Endothelial cell of umbilical vein (primary cell): ENCODE data around the gene URM1. TPM values are rescaled to one million over a fixed set of nuclear protein-coding genes. Genes with fewer than 3 reads are reported as not detected.

Experiments
- BruUV-seq: library from RNA; stranded (reverse); fragments of 400-500 nt; replicated peaks from 2 replicates; lab custom pipeline; 2021; lab: Mats Ljungman, UMichigan
- CTCF ChIA-PET: fragments of 300-600, 350-600 bp; sonication (Branson Sonifier 250); formaldehyde crosslinking; loops from one replicate; lab custom pipeline; 2021; ENCODE audit warnings: antibody characterized with exemption, inconsistent platforms; lab: Charles Lee
- POLR2A ChIA-PET: fragments of 300-600, 350-600 bp; sonication (Branson Sonifier 250); formaldehyde crosslinking; loops from one replicate; lab custom pipeline; 2021; ENCODE audit warnings: antibody characterized with exemption, inconsistent platforms; lab: Charles Lee
- DNase-seq: peaks from one replicate; pipeline ENCODE4 v3.0.0-alpha.2; 2011; ENCODE audit warnings: low read depth, low spot score
- FAIRE-seq: peaks from 2 replicates; lab custom pipeline; 2011; peaks lifted over from hg19 to GRCh38; lab: Jason Lieb, UNC
- H2AFZ ChIP-seq: 2 replicates; pipeline ENCODE4 v1.6.0; 2012; ENCODE audit warnings: low read depth, low read length, control low read depth, inconsistent platforms
- H3K27ac ChIP-seq: 2 replicates; pipeline ENCODE4 v1.5.1; 2011; ENCODE audit warnings: low read depth, mild to moderate bottlenecking, control low read depth, low read length, moderate library complexity; ENCODE audit not compliant: insufficient read depth
- H3K27me3 ChIP-seq, 2 experiments: 2 replicates each; pipeline versions ENCODE4 v1.6.0 to v1.6.1; 2011; ENCODE audit warnings: low read length in 2 of 2, mixed read lengths in 1 of 2; ENCODE audit not compliant: control insufficient read depth in 2 of 2, insufficient read depth in 2 of 2
- H3K36me3 ChIP-seq, 2 experiments: 2 replicates in 1 of 2; 3 replicates in 1 of 2; pipeline ENCODE4 v1.5.1; 2011; ENCODE audit warnings: low read length in 2 of 2, mild to moderate bottlenecking in 1 of 2, moderate library complexity in 1 of 2; ENCODE audit not compliant: control insufficient read depth in 2 of 2, insufficient read depth in 2 of 2; ENCODE audit errors: extremely low read depth in 1 of 2
- H3K4me1 ChIP-seq: 3 replicates; pipeline ENCODE4 v1.5.1; 2011; ENCODE audit warnings: mild to moderate bottlenecking, low read length; ENCODE audit not compliant: control insufficient read depth, insufficient read depth; ENCODE audit errors: extremely low read depth
- H3K4me2 ChIP-seq: 2 replicates; pipeline ENCODE4 v1.6.1; 2011; ENCODE audit warnings: low read length, control low read depth, mixed read lengths; ENCODE audit not compliant: insufficient read depth
- H3K4me3 ChIP-seq, 3 experiments: fragments of 200-600 bp in 1 of 3; sonication (generic), shearing (Covaris generic) in 1 of 3; replicated peaks in 1 of 3; 2 replicates each; pipeline ENCODE4 v1.5.1; 2011 to 2016; ENCODE audit warnings: control low read depth in 3 of 3, low read length in 3 of 3, mild to moderate bottlenecking in 2 of 3, inconsistent platforms in 1 of 3, low read depth in 1 of 3, moderate library complexity in 1 of 3; ENCODE audit not compliant: insufficient read depth in 1 of 3
- H3K79me2 ChIP-seq: 2 replicates; pipeline ENCODE4 v1.6.0; 2012; ENCODE audit warnings: low read length, inconsistent platforms; ENCODE audit not compliant: control insufficient read depth, insufficient read depth
- H3K9ac ChIP-seq: replicated peaks from 2 replicates; pipeline ENCODE3; 2011; ENCODE audit warnings: low read length, control low read depth; ENCODE audit not compliant: insufficient read depth; ENCODE audit errors: extremely low read depth
- H3K9me1 ChIP-seq: replicated peaks from 3 replicates; pipeline ENCODE4 v1.6.0; 2011; ENCODE audit warnings: mild to moderate bottlenecking, low read length; ENCODE audit not compliant: control insufficient read depth, insufficient read depth; ENCODE audit errors: extremely low read depth
- H3K9me3 ChIP-seq: replicated peaks from 2 replicates; pipeline ENCODE4 v1.5.1; 2012; ENCODE audit warnings: low read length, inconsistent platforms; ENCODE audit not compliant: control insufficient read depth, insufficient read depth
- H4K20me1 ChIP-seq: replicated peaks from 2 replicates; pipeline ENCODE3; 2011; ENCODE audit warnings: mild to moderate bottlenecking, low read length; ENCODE audit not compliant: control insufficient read depth, insufficient read depth; ENCODE audit errors: extremely low read depth
- EZH2 ChIP-seq: IDR thresholded peaks from 2 replicates; pipeline ENCODE4 v1.6.1; 2012; ENCODE audit warnings: borderline replicate concordance, low read depth, mild to moderate bottlenecking, moderate library complexity, low read length, inconsistent platforms; ENCODE audit not compliant: severe bottlenecking
- FOS ChIP-seq: IDR thresholded peaks from 2 replicates; pipeline ENCODE4 v1.6.1; 2011; ENCODE audit warnings: mild to moderate bottlenecking, low read length, moderate library complexity, borderline replicate concordance; ENCODE audit not compliant: insufficient read depth
- GATA2 ChIP-seq: IDR thresholded peaks from 2 replicates; pipeline ENCODE4 v1.7.0; 2011; ENCODE audit warnings: low read depth, mild to moderate bottlenecking, moderate library complexity, mixed read lengths, low read length; ENCODE audit not compliant: insufficient read length, insufficient read depth
- JUN ChIP-seq: IDR thresholded peaks from 2 replicates; pipeline ENCODE4 v1.6.1; 2011; ENCODE audit warnings: borderline replicate concordance, low read depth; ENCODE audit not compliant: insufficient read length, insufficient read depth
- MYC ChIP-seq: IDR thresholded peaks from one replicate; pipeline ENCODE4 v1.6.1; 2011; ENCODE audit warnings: mild to moderate bottlenecking, low read depth, low read length
- POLR2A ChIP-seq: IDR thresholded peaks from 2 replicates; pipeline ENCODE4 v1.6.1; 2012; ENCODE audit warnings: low read depth, mild to moderate bottlenecking, control low read depth, low read length
- POLR2AphosphoS5 ChIP-seq: IDR thresholded peaks from 2 replicates; pipeline ENCODE4 v1.6.1; 2012; ENCODE audit warnings: low read depth, mild to moderate bottlenecking, control low read depth, low read length, moderate library complexity; ENCODE audit not compliant: insufficient read depth
- dilution Hi-C: fragments of 300-500 bp; cut with MboI; formaldehyde crosslinking; loops from one replicate; pipeline ENCODE4 v1.15.0; 2019; ENCODE audit warnings: low sequenced_read_pairs; ENCODE audit not compliant: extremely low pct_ligation_motif_present
- intact Hi-C: fragments of 100-400 bp; cut with micrococcal nuclease; formaldehyde crosslinking; loops from one replicate; pipeline ENCODE4 v1.10.0; 2022
- polyA plus RNA-seq, 4 experiments: library from polyadenylated mRNA; depleted of rRNA in 3 of 4; stranded (reverse) in 3 of 4; unstranded in 1 of 4; fragments of >200 nt; gene quantifications; 2 replicates each; pipeline versions ENCODE4 v1.2.1 to v1.2.3, GENCODE V29; 2011 to 2012; ENCODE audit warnings: missing spikeins in 1 of 4
- total RNA-seq: library from RNA; stranded (reverse); gene quantifications from 2 replicates; pipeline ENCODE4 v1.2.3, GENCODE V29; 2021
- TF ChIP-seq, protein P1 (sequence below), 2 donors: IDR thresholded peaks; 1 replicate in 1 of 2; 2 replicates in 1 of 2; pipeline ENCODE4 v1.5.1; 2011; ENCODE audit warnings: low read length in 2 of 2, mild to moderate bottlenecking in 2 of 2, moderate library complexity in 2 of 2, control low read depth in 1 of 2, inconsistent platforms in 1 of 2, low read depth in 1 of 2; ENCODE audit not compliant: insufficient read depth in 1 of 2; ENCODE audit errors: extremely low read depth in 1 of 2
- TF ChIP-seq, protein P2 (sequence below): IDR thresholded peaks from 2 replicates; pipeline ENCODE4 v1.6.1; 2011; ENCODE audit not compliant: insufficient read depth, insufficient read length

The URM1 gene
- total and polyA plus RNA-seq, 2 donors (not counting 3 experiments of a cell fraction or from before 2014, with no cell fraction given): 86.5 to 100 TPM

DNA sequence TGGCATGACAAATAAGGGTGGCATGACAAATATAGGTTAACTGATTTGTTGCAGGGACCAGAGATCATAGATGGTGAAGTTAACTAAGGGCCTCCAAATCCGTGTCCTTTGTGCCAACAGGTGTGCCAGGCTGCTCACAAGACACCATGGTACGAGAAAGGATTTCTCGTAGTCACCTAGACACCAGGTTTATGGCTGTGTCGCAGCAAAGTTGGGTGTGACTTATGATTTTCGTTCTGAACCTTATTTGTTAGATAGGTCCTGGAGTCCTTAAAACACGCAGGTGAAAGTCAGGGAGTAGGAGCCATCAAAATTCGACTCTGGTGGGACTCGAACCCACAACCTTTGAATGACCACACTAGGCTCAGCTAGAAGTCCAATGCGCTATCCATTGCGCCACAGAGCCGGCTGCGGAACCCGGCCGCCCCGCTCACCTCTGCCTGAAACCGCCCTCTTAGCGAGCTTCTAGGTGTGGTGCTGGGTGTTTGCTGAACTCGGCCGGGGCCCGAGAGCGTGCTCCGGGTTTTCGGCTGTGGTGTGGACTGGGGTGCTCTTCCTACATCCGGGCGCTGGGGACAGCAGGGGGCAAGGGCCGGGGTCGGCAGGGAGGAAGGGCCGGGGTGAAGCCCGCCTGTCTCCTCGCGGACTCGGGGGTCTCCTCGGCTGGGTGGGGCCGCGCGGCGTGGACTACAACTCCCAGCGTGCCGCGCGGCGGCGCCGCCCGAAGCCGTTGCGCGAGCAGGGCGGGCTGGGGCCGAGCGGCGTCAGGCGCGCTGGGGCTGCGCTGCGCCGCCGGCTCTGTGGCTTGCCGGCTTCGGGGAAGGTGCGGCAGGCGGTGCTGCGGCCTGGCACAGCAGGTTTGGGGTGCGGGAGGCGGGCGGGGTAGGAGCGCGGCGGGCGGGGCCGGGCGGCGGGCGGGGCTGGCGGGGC is 31.1 kb upstream of the URM1 start, which contains the start of gene SLC27A4:
TSS of gene SLC27A4 (plus strand) at position 767 of the 930 bp plus-strand sequence. CDS start 2,606 bp downstream, outside the sequence.
- intact Hi-C loops (loop anchor here (1.0 to 5.0 kb wide), 3 partner anchors 18 to 158 kb away; partner anchors contain the start of genes COQ4 and TRUB2), dilution Hi-C loops (no loop called here)
- Histone ChIP-seq H3K36me3 (peaks cover 2 to 18% of the 10 kb centered on the region in 2 experiments), H2AFZ (peak within 1 kb of the TSS; percentile 86), H3K9me1 (no peaks in the 10 kb centered on the region), H3K27ac (no peak within 1 kb of the TSS), H4K20me1 (no peaks in the 10 kb centered on the region), H3K79me2 (peaks cover 6% of the 10 kb centered on the region), H3K9me3 (no peaks in the 10 kb centered on the region), H3K4me3 (peak within 1 kb of the TSS; percentile 57 to 79 (median 78)), H3K9ac (peak within 1 kb of the TSS; percentile 48), H3K4me2 (peak within 1 kb of the TSS; percentile 96), H3K27me3 (no peaks in the 10 kb centered on the region), H3K4me1 (peaks cover 7% of the 10 kb centered on the region)
- DNase-seq (peak; percentile 68), FAIRE-seq (peak; percentile 85)
- POLR2A ChIA-PET: no interaction called here
- BruUV-seq: TSS peak; percentile 99
- CTCF ChIA-PET: no interaction called here
- TF ChIP-seq, protein P1, sequence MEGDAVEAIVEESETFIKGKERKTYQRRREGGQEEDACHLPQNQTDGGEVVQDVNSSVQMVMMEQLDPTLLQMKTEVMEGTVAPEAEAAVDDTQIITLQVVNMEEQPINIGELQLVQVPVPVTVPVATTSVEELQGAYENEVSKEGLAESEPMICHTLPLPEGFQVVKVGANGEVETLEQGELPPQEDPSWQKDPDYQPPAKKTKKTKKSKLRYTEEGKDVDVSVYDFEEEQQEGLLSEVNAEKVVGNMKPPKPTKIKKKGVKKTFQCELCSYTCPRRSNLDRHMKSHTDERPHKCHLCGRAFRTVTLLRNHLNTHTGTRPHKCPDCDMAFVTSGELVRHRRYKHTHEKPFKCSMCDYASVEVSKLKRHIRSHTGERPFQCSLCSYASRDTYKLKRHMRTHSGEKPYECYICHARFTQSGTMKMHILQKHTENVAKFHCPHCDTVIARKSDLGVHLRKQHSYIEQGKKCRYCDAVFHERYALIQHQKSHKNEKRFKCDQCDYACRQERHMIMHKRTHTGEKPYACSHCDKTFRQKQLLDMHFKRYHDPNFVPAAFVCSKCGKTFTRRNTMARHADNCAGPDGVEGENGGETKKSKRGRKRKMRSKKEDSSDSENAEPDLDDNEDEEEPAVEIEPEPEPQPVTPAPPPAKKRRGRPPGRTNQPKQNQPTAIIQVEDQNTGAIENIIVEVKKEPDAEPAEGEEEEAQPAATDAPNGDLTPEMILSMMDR (IDR thresholded peaks at IDR 0.05; ENCODE audit: extremely low read depth in 1 of 2, insufficient read depth in 1 of 2, low read depth in 1 of 2, low read length in 2 of 2): no peak
- TF ChIP-seq, protein P2, sequence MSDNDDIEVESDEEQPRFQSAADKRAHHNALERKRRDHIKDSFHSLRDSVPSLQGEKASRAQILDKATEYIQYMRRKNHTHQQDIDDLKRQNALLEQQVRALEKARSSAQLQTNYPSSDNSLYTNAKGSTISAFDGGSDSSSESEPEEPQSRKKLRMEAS: no peak
- TF ChIP-seq EZH2: no peak
- peak; percentile 82 for TF ChIP-seq POLR2AphosphoS5
- TF ChIP-seq MYC: no peak
- TF ChIP-seq JUN: no peak
- peak; percentile 75 for TF ChIP-seq POLR2A
- TF ChIP-seq GATA2: no peak
- no peak for TF ChIP-seq FOS
